ENCODE data around the gene MEF2D.

Gene MEF2D

GRCh38 chr1:156517748-156518147 lies 17.2 kb upstream of the MEF2D start:
- Histone ChIP-seq H3K4me3 (ENCODE audit: low read depth, low read length, poor library complexity, severe bottlenecking) (no peak overlapping the region), H3K9me2 (ENCODE audit: low read depth, low read length) (no peaks in the 10 kb centered on the region), H3K27me3 (ENCODE audit: insufficient read depth, low read length) (no peaks in the 10 kb centered on the region), H3K4me1 (ENCODE audit: insufficient read depth, low read length, severe bottlenecking) (no peaks in the 10 kb centered on the region), H3K27ac (ENCODE audit: low read depth, low read length, poor library complexity, severe bottlenecking) (no peak overlapping the region), H3K4me2 (ENCODE audit: low read length) (no peak overlapping the region), H3K9me3 (ENCODE audit: low read length) (no peaks in the 10 kb centered on the region), H3K36me3 (ENCODE audit: insufficient read depth, low read length) (no peaks in the 10 kb centered on the region), H3K79me2 (ENCODE audit: insufficient read depth, low read length) (no peaks in the 10 kb centered on the region), H3F3A (ENCODE audit: insufficient read depth, low read length) (no peaks in the 10 kb centered on the region), H4K20me1 (ENCODE audit: insufficient read depth, low read length) (no peaks in the 10 kb centered on the region), H3K9ac (ENCODE audit: low read length) (no peak overlapping the region), H2AFZ (ENCODE audit: low read length) (no peak overlapping the region)
- TF ChIP-seq, protein P1, sequence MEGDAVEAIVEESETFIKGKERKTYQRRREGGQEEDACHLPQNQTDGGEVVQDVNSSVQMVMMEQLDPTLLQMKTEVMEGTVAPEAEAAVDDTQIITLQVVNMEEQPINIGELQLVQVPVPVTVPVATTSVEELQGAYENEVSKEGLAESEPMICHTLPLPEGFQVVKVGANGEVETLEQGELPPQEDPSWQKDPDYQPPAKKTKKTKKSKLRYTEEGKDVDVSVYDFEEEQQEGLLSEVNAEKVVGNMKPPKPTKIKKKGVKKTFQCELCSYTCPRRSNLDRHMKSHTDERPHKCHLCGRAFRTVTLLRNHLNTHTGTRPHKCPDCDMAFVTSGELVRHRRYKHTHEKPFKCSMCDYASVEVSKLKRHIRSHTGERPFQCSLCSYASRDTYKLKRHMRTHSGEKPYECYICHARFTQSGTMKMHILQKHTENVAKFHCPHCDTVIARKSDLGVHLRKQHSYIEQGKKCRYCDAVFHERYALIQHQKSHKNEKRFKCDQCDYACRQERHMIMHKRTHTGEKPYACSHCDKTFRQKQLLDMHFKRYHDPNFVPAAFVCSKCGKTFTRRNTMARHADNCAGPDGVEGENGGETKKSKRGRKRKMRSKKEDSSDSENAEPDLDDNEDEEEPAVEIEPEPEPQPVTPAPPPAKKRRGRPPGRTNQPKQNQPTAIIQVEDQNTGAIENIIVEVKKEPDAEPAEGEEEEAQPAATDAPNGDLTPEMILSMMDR (IDR thresholded peaks at IDR 0.05; ENCODE audit: low read length) = no peak
- TF ChIP-seq EZH2 (IDR thresholded peaks at IDR 0.05; ENCODE audit: borderline replicate concordance, low read length) = no peak

DNA sequence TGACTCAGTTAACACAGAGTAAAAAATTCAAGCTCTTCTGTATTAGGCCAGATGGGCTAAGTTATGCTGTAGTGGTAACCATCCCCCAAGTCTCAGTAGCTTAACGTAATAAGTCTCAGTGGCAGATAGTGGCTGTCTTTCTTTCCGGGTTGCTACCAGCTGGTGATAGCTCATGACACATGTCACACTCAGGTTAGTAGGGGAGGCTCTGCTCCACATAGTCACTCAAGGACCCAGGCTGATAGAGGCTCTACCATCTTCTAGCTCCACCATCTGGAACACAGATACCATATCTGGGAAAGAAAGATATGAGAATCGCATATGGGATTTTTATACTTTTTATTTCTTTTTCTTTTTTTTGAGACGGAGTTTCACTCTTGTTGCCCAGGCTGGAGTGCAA lies 16.2 kb upstream of the MEF2D start:
- H2AFZ ChIP-seq (ENCODE audit: low read length) = no peak overlapping the region
- H3F3A ChIP-seq (ENCODE audit: insufficient read depth, low read length) = no peaks in the 10 kb centered on the region
- H3K27me3 ChIP-seq (ENCODE audit: insufficient read depth, low read length) = no peaks in the 10 kb centered on the region
- no peaks in the 10 kb centered on the region for H4K20me1 ChIP-seq (ENCODE audit: insufficient read depth, low read length)
- H3K9me3 ChIP-seq (ENCODE audit: low read length) = no peaks in the 10 kb centered on the region
- no peaks in the 10 kb centered on the region for H3K4me1 ChIP-seq (ENCODE audit: insufficient read depth, low read length, severe bottlenecking)
- H3K9me2 ChIP-seq (ENCODE audit: low read depth, low read length) = no peaks in the 10 kb centered on the region
- TF ChIP-seq, protein P1 (IDR thresholded peaks at IDR 0.05; ENCODE audit: low read length) = no peak
- no peak for TF ChIP-seq EZH2 (IDR thresholded peaks at IDR 0.05; ENCODE audit: borderline replicate concordance, low read length)
- no peaks in the 10 kb centered on the region for H3K36me3 ChIP-seq (ENCODE audit: insufficient read depth, low read length)
- no peaks in the 10 kb centered on the region for H3K79me2 ChIP-seq (ENCODE audit: insufficient read depth, low read length)
- no peak overlapping the region for H3K27ac ChIP-seq (ENCODE audit: low read depth, low read length, poor library complexity, severe bottlenecking)
- H3K9ac ChIP-seq (ENCODE audit: low read length) = no peak overlapping the region
- H3K4me2 ChIP-seq (ENCODE audit: low read length) = no peak overlapping the region
- no peak overlapping the region for H3K4me3 ChIP-seq (ENCODE audit: low read depth, low read length, poor library complexity, severe bottlenecking)

DNA sequence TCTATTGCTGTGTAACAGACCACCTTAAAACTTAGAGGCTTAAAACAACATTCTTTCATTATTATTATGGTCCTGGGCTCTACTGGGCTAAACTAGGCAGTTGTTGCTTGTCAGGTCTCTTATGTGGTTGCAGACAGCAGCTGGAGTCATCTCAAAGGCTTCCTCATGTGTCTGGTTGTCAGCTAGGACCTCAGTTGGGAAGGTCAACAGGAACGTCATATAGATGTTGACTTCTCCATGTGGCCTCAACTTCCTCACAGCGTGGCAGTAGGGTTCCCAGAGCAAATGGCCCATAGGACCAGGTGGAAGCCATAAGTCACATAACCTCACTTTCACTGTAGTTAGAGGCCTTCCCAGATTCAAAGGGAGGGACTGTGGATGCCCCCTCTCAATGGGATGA lies 15.4 kb upstream of the MEF2D start:
- H3K27ac ChIP-seq (ENCODE audit: low read depth, low read length, poor library complexity, severe bottlenecking) = no peak overlapping the region
- no peak overlapping the region for H2AFZ ChIP-seq (ENCODE audit: low read length)
- H3K9me2 ChIP-seq (ENCODE audit: low read depth, low read length) = no peaks in the 10 kb centered on the region
- no peak overlapping the region for H3K4me2 ChIP-seq (ENCODE audit: low read length)
- H3K36me3 ChIP-seq (ENCODE audit: insufficient read depth, low read length) = no peaks in the 10 kb centered on the region
- H3K4me3 ChIP-seq (ENCODE audit: low read depth, low read length, poor library complexity, severe bottlenecking) = no peak overlapping the region
- H3F3A ChIP-seq (ENCODE audit: insufficient read depth, low read length) = no peaks in the 10 kb centered on the region
- H4K20me1 ChIP-seq (ENCODE audit: insufficient read depth, low read length) = no peaks in the 10 kb centered on the region
- no peaks in the 10 kb centered on the region for H3K79me2 ChIP-seq (ENCODE audit: insufficient read depth, low read length)
- no peak overlapping the region for H3K9ac ChIP-seq (ENCODE audit: low read length)
- TF ChIP-seq, protein P1 (IDR thresholded peaks at IDR 0.05; ENCODE audit: low read length) = no peak
- no peak for TF ChIP-seq EZH2 (IDR thresholded peaks at IDR 0.05; ENCODE audit: borderline replicate concordance, low read length)
- no peaks in the 10 kb centered on the region for H3K9me3 ChIP-seq (ENCODE audit: low read length)
- no peaks in the 10 kb centered on the region for H3K4me1 ChIP-seq (ENCODE audit: insufficient read depth, low read length, severe bottlenecking)
- H3K27me3 ChIP-seq (ENCODE audit: insufficient read depth, low read length) = no peaks in the 10 kb centered on the region
